HUES48 (cell line): ENCODE data around the gene OR2A14.
"Not testable (repeated sequence)": the region's sequence is repeated elsewhere in the genome, so short reads cannot be mapped to it uniquely, and the experiment has no call there.

Source experiments
- H3K27ac ChIP-seq: one replicate; pipeline ENCODE4 v1.7.0; 2013; ENCODE audit warnings: low read depth, low read length, inconsistent platforms
- H3K27me3 ChIP-seq: 2 replicates; pipeline ENCODE4 v1.6.1; 2013; ENCODE audit warnings: mild to moderate bottlenecking, low read length; ENCODE audit not compliant: control insufficient read depth, insufficient read depth
- H3K36me3 ChIP-seq: 2 replicates; pipeline ENCODE4 v1.6.1; 2013; ENCODE audit warnings: low read length; ENCODE audit not compliant: control insufficient read depth, insufficient read depth
- H3K4me1 ChIP-seq: 2 replicates; pipeline ENCODE4 v1.6.1; 2013; ENCODE audit warnings: mild to moderate bottlenecking, low read length; ENCODE audit not compliant: control insufficient read depth, insufficient read depth
- H3K4me3 ChIP-seq: 2 replicates; pipeline ENCODE4 v1.5.1; 2013; ENCODE audit warnings: mild to moderate bottlenecking, low read depth, low read length
- H3K9ac ChIP-seq: 2 replicates; pipeline ENCODE4 v1.6.1; 2013; ENCODE audit warnings: mild to moderate bottlenecking, low read depth, low read length, moderate library complexity
- H3K9me3 ChIP-seq: 2 replicates; pipeline ENCODE4 v1.6.1; 2013; ENCODE audit warnings: low read length; ENCODE audit not compliant: control insufficient read depth, insufficient read depth

OR2A14 gene

DNA sequence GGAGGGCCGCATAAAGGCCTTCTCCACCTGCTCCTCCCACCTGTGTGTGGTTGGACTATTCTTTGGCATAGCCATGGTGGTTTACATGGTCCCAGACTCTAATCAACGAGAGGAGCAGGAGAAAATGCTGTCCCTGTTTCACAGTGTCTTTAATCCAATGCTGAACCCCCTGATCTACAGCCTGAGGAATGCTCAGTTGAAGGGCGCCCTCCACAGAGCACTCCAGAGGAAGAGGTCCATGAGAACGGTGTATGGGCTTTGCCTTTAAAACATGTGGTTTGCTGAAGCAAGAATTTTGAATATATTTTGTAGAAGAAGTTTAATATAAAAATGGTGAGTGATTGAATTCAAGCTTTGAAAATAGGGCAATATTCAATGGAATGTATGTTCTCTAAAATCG lies 12.7 kb upstream of the OR2A14 start:
- H3K4me1 ChIP-seq = no peaks in the 10 kb centered on the region
- H3K27me3 ChIP-seq = no peaks in the 10 kb centered on the region

DNA sequence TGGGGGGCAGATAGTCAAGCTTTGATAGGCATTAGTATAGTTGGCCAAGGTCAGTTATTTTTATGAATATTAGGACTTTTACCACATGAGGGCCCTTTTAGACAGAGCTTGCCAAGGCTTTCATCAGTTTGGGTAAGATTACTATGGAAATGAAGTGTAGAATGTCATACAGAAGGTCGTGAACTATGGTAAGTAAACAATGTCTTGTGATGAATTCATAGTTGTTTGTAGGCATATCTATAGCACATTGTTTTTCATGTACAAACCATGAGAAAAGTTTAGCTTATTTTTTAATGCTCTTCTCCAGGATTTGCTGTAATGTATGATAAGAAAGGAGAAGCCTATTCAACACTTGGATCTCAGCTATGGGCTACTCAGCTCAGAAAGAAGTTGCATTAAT lies 9.3 kb upstream of the OR2A14 start:
- Histone ChIP-seq H3K4me3 (no peak overlapping the region), H3K36me3 (no peaks in the 10 kb centered on the region), H3K4me1 (no peaks in the 10 kb centered on the region), H3K9ac (no peak overlapping the region), H3K27ac (no peak overlapping the region), H3K9me3 (no peaks in the 10 kb centered on the region), H3K27me3 (no peaks in the 10 kb centered on the region)

More for the DNA sequence above, 12.7 kb upstream of the OR2A14 start:
- Histone ChIP-seq H3K9me3 (no peaks in the 10 kb centered on the region), H3K4me3 (no peak overlapping the region), H3K36me3 (no peaks in the 10 kb centered on the region), H3K9ac (no peak overlapping the region), H3K27ac (no peak overlapping the region)

- H3K4me1 ChIP-seq = no peaks in the 10 kb centered on the region
- no peaks in the 10 kb centered on the region for H3K9me3 ChIP-seq
- H3K36me3 ChIP-seq = no peaks in the 10 kb centered on the region
- H3K27ac ChIP-seq = no peak overlapping the region
- no peak overlapping the region for H3K9ac ChIP-seq
- no peaks in the 10 kb centered on the region for H3K27me3 ChIP-seq
- H3K4me3 ChIP-seq = no peak overlapping the region
These were observed 4.6 kb upstream of the OR2A14 start for GRCh38 chr7:144118341-144118740.

GRCh38 chr7:144127714-144128334 lies 4.8 kb downstream of the OR2A14 start:
- H3K9me3 ChIP-seq = no peaks in the 10 kb centered on the region
- H3K27me3 ChIP-seq = no peaks in the 10 kb centered on the region
- H3K27ac ChIP-seq = no peak overlapping the region
- no peaks in the 10 kb centered on the region for H3K36me3 ChIP-seq
- no peaks in the 10 kb centered on the region for H3K4me1 ChIP-seq
- H3K9ac ChIP-seq = no peak overlapping the region
- no peak overlapping the region for H3K4me3 ChIP-seq

DNA sequence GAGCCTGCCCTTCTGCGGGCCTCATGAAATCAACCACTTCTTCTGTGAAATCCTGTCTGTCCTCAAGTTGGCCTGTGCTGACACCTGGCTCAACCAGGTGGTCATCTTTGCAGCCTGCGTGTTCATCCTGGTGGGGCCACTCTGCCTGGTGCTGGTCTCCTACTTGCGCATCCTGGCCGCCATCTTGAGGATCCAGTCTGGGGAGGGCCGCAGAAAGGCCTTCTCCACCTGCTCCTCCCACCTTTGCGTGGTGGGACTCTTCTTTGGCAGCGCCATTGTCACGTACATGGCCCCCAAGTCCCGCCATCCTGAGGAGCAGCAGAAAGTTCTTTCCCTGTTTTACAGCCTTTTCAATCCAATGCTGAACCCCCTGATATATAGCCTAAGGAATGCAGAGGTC lies 6.6 kb downstream of the OR2A14 start:
- H3K4me3 ChIP-seq, H3K27me3 ChIP-seq, H3K27ac ChIP-seq, H3K9me3 ChIP-seq, H3K9ac ChIP-seq, H3K36me3 ChIP-seq, H3K4me1 ChIP-seq: not testable (repeated sequence)

DNA sequence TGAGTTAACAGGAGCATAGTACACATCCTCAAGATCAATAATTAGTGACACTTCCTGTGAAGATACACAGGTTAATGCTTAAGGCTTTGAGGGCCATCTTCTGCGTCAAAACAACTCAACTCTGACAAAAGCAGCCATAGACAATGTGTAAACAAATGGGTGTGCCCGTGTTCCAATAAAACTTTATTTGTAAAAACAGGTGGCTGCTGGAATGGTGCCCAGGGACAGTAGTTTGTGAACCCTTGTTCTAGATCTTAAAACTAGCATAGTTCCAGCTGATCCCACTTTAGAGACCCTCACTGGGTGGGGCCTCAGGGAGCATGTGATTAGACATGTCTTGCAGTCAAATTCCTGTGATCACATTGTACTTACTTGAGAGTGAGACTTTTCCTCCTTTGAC lies 7.8 kb downstream of the OR2A14 start:
- Histone ChIP-seq H3K27me3 (no peaks in the 10 kb centered on the region), H3K9me3 (no peaks in the 10 kb centered on the region), H3K27ac (no peak overlapping the region), H3K9ac (no peak overlapping the region), H3K4me1 (no peaks in the 10 kb centered on the region), H3K4me3 (no peak overlapping the region), H3K36me3 (no peaks in the 10 kb centered on the region)

DNA sequence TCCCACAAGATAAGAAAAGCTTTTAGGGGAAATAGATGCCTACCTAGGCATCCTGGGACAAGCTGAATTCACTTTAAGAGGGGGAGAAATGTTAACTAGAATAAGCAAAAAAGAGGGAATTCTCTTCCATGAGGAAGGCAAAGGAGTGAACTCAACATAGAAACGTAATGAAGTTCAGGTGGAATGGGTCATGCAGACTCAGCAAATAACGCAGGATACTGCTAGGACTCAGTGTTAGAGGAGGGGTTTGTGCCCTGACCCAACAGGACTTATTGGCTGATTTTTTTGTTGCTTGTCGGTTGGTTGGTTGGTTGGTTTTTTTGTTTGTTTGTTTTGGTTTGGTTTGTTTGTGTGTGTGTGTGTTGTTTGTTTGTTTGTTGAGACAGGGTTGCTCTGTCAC lies 9.3 kb downstream of the OR2A14 start:
- H3K9me3 ChIP-seq = no peaks in the 10 kb centered on the region
- no peaks in the 10 kb centered on the region for H3K4me1 ChIP-seq
- no peak overlapping the region for H3K27ac ChIP-seq
- no peak overlapping the region for H3K9ac ChIP-seq
- no peak overlapping the region for H3K4me3 ChIP-seq
- H3K36me3 ChIP-seq = no peaks in the 10 kb centered on the region
- H3K27me3 ChIP-seq = no peaks in the 10 kb centered on the region

- no peaks in the 10 kb centered on the region for H3K9me3 ChIP-seq
- H3K36me3 ChIP-seq = no peaks in the 10 kb centered on the region
- H3K27me3 ChIP-seq = no peaks in the 10 kb centered on the region
- H3K4me3 ChIP-seq = no peak overlapping the region
- no peak overlapping the region for H3K9ac ChIP-seq
- no peak overlapping the region for H3K27ac ChIP-seq
- H3K4me1 ChIP-seq = no peaks in the 10 kb centered on the region
These were observed 10.3 kb downstream of the OR2A14 start for GRCh38 chr7:144133307-144133706.

DNA sequence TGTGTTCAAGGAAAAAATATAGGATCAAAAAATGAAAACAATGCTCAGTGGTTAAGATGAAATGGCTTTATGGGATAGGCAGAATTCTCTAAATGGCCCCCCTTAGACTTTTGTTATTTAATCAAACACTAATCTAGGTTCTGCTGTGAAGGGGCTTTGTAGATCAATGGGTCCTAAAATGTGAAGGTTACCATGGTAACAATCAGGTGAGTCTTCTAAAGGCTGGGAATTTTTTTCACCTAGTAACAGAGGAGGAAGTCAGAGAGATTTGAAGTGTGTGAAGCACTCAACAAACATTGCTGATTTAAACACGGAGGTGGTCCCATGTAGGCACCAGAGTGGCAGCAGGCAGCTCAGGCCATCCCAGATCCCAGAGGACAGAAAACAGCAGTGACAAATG lies 11.1 kb downstream of the OR2A14 start:
- no peaks in the 10 kb centered on the region for H3K36me3 ChIP-seq
- H3K27ac ChIP-seq = no peak overlapping the region
- no peaks in the 10 kb centered on the region for H3K27me3 ChIP-seq
- H3K4me3 ChIP-seq = no peak overlapping the region
- H3K9ac ChIP-seq = no peak overlapping the region
- no peaks in the 10 kb centered on the region for H3K4me1 ChIP-seq
- no peaks in the 10 kb centered on the region for H3K9me3 ChIP-seq

GRCh38 chr7:144137501-144137900 lies 14.5 kb downstream of the OR2A14 start:
- no peaks in the 10 kb centered on the region for H3K36me3 ChIP-seq
- H3K27me3 ChIP-seq = no peaks in the 10 kb centered on the region
- no peaks in the 10 kb centered on the region for H3K4me1 ChIP-seq
- H3K4me3 ChIP-seq = no peak overlapping the region
- no peak overlapping the region for H3K9ac ChIP-seq
- no peaks in the 10 kb centered on the region for H3K9me3 ChIP-seq
- H3K27ac ChIP-seq = no peak overlapping the region

GRCh38 chr7:144142187-144142586 lies 19.2 kb downstream of the OR2A14 start:
- Histone ChIP-seq H3K27ac (no peak overlapping the region), H3K9me3 (no peaks in the 10 kb centered on the region), H3K4me3 (no peak overlapping the region), H3K36me3 (no peaks in the 10 kb centered on the region), H3K9ac (no peak overlapping the region), H3K4me1 (no peaks in the 10 kb centered on the region), H3K27me3 (no peaks in the 10 kb centered on the region)

- Histone ChIP-seq H3K27me3 (no peaks in the 10 kb centered on the region), H3K36me3 (no peaks in the 10 kb centered on the region), H3K9ac (no peak overlapping the region), H3K4me3 (no peak overlapping the region), H3K27ac (no peak overlapping the region), H3K9me3 (peaks cover 18% of the 10 kb centered on the region; the same call in 1 of the 2 replicates), H3K4me1 (no peaks in the 10 kb centered on the region)
These were observed 21.4 kb downstream of the OR2A14 start for GRCh38 chr7:144144426-144144825.
